ENCODE results near the gene ABCA6. TPM values are rescaled to one million over a fixed set of nuclear protein-coding genes. Genes with fewer than 3 reads are reported as not detected.

Gene ABCA6, protein sequence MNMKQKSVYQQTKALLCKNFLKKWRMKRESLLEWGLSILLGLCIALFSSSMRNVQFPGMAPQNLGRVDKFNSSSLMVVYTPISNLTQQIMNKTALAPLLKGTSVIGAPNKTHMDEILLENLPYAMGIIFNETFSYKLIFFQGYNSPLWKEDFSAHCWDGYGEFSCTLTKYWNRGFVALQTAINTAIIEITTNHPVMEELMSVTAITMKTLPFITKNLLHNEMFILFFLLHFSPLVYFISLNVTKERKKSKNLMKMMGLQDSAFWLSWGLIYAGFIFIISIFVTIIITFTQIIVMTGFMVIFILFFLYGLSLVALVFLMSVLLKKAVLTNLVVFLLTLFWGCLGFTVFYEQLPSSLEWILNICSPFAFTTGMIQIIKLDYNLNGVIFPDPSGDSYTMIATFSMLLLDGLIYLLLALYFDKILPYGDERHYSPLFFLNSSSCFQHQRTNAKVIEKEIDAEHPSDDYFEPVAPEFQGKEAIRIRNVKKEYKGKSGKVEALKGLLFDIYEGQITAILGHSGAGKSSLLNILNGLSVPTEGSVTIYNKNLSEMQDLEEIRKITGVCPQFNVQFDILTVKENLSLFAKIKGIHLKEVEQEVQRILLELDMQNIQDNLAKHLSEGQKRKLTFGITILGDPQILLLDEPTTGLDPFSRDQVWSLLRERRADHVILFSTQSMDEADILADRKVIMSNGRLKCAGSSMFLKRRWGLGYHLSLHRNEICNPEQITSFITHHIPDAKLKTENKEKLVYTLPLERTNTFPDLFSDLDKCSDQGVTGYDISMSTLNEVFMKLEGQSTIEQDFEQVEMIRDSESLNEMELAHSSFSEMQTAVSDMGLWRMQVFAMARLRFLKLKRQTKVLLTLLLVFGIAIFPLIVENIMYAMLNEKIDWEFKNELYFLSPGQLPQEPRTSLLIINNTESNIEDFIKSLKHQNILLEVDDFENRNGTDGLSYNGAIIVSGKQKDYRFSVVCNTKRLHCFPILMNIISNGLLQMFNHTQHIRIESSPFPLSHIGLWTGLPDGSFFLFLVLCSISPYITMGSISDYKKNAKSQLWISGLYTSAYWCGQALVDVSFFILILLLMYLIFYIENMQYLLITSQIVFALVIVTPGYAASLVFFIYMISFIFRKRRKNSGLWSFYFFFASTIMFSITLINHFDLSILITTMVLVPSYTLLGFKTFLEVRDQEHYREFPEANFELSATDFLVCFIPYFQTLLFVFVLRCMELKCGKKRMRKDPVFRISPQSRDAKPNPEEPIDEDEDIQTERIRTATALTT (N-terminal part only)
- not detected for total RNA-seq
- polyA plus RNA-seq (2013, experiment 1 of 2) = not detected
- not detected for polyA plus RNA-seq (2013, experiment 2 of 2)
- long read RNA-seq, experiment 1 = 0 reads
- long read RNA-seq, experiment 2 = 0 reads
- long read RNA-seq, experiment 3 = 0 reads
- long read RNA-seq, experiment 4 = 0 reads

DNA sequence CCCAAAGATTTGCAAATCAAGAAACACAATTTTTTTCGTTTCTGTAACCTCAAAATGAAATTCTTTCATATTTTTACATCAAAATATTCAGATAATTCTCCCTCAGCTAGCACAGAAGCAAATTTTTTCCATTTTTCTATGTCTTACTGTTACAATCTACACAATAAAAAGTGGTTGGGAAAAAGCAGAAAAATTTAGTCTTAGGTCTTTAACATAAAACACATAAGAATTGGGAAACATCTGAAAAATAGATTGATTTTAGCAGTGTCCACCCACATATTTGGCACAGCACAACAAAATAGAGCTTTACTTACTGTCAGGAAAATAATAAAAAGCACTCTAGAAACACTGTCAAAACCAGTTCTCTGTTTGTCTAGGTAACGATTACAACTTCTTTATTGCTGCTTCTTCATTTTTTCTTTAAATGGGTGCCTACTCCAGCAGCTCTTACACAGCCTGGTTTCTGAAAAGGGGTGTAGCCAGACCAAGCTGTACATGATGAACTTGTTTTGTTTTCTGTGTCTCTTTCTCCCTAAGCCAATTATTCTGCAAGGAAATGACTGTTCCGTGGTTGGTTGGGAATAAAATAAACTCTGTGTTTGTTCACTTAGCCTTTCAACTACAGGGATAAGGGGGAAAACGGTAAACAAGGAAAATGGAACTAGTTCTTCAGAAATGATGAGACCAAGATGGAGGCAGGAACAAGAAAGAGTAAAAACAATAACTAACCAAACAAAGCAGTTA, at the start of gene ABCA6:
Gene ABCA6 (minus strand): TSS at position 465 of the 744 bp plus-strand sequence. CDS start 1,192 bp downstream, outside the sequence.
- Mint-ChIP-seq H3K36me3 (ENCODE audit: low read depth) (no peaks in the 10 kb centered on the region), H3K9me3 (no peaks in the 10 kb centered on the region), H3K27me3 (ENCODE audit: insufficient read depth) (peaks cover 6% of the 10 kb centered on the region), H3K27ac (no peak within 1 kb of the TSS), H3K4me1 (no peaks in the 10 kb centered on the region), H3K4me3 (no peak within 1 kb of the TSS)
- Histone ChIP-seq H3K27ac (ENCODE audit: low read depth, low read length) (no peak within 1 kb of the TSS), H3K4me3 (ENCODE audit: low read length) (no peak within 1 kb of the TSS), H3K4me1 (ENCODE audit: control insufficient read depth, insufficient read depth, low read length) (no peaks in the 10 kb centered on the region), H3K27me3 (ENCODE audit: control insufficient read depth, insufficient read depth, low read length, poor library complexity, severe bottlenecking) (no peaks in the 10 kb centered on the region), H3K9me3 (ENCODE audit: control insufficient read depth, low read length) (no peaks in the 10 kb centered on the region), H3K36me3 (ENCODE audit: control insufficient read depth, insufficient read depth, low read length) (no peaks in the 10 kb centered on the region), H3K9ac (ENCODE audit: extremely low read depth, low read length, poor library complexity, severe bottlenecking) (no peak within 1 kb of the TSS)
- WGBS, 2 experiments (ENCODE audit: insufficient coverage in 1 of 2, insufficient read length in 1 of 2) = 76 to 83% methylated on average over 2 to 4 of the region's 4 CpGs
- no peak for DNase-seq
- TF ChIP-seq, protein P1, sequence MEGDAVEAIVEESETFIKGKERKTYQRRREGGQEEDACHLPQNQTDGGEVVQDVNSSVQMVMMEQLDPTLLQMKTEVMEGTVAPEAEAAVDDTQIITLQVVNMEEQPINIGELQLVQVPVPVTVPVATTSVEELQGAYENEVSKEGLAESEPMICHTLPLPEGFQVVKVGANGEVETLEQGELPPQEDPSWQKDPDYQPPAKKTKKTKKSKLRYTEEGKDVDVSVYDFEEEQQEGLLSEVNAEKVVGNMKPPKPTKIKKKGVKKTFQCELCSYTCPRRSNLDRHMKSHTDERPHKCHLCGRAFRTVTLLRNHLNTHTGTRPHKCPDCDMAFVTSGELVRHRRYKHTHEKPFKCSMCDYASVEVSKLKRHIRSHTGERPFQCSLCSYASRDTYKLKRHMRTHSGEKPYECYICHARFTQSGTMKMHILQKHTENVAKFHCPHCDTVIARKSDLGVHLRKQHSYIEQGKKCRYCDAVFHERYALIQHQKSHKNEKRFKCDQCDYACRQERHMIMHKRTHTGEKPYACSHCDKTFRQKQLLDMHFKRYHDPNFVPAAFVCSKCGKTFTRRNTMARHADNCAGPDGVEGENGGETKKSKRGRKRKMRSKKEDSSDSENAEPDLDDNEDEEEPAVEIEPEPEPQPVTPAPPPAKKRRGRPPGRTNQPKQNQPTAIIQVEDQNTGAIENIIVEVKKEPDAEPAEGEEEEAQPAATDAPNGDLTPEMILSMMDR (conservative IDR thresholded peaks at IDR 0.05) = no peak

DNA sequence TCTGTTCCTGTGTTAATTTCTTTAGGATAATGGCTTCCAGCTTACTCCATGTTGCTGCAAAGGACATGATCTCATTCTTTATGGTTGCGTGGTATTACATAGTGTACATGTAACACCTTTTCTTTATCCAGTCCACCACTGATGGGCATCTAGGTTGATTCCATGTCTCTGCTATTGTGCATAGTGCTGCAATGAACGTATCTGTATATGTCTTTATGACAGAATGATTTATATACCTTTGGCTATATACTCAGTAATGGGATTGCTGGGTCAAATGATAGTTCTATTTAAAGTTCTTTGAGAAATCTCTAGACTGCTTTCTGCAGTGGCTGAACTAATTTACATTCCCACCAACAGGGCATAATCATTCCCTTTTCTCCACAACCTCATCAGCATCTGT, 47.1 kb upstream of the ABCA6 start:
- Histone ChIP-seq H3K36me3 (ENCODE audit: control insufficient read depth, insufficient read depth, low read length) (no peaks in the 10 kb centered on the region), H3K4me3 (ENCODE audit: low read length) (no peak overlapping the region), H3K9ac (ENCODE audit: extremely low read depth, low read length, poor library complexity, severe bottlenecking) (no peak overlapping the region), H3K27ac (ENCODE audit: low read depth, low read length) (no peak overlapping the region), H3K9me3 (ENCODE audit: control insufficient read depth, low read length) (no peaks in the 10 kb centered on the region), H3K27me3 (ENCODE audit: control insufficient read depth, insufficient read depth, low read length, poor library complexity, severe bottlenecking) (no peaks in the 10 kb centered on the region), H3K4me1 (ENCODE audit: control insufficient read depth, insufficient read depth, low read length) (no peaks in the 10 kb centered on the region)
- Mint-ChIP-seq H3K4me1 (peaks cover 2% of the 10 kb centered on the region), H3K9me3 (no peaks in the 10 kb centered on the region), H3K27me3 (ENCODE audit: insufficient read depth) (no peaks in the 10 kb centered on the region), H3K4me3 (no peak overlapping the region), H3K36me3 (ENCODE audit: low read depth) (no peaks in the 10 kb centered on the region), H3K27ac (no peak overlapping the region)
- TF ChIP-seq, protein P1 (conservative IDR thresholded peaks at IDR 0.05) = no peak
- WGBS, 2 experiments (ENCODE audit: insufficient coverage in 1 of 2, insufficient read length in 1 of 2) = 89% methylated on average over 2 of the region's 2 CpGs; no CpG with 5 or more reads in 1 of the 2 experiments
- no peak for DNase-seq
